GM20431 (cell line): ENCODE measurements around the gene TRIM52.

Source experiments
- in situ Hi-C: fragments of 300-500 bp; cut with MseI, MboI; formaldehyde crosslinking; loops from one replicate; pipeline ENCODE4 v1.15.0; 2020; ENCODE audit warnings: low sequenced_read_pairs; ENCODE audit not compliant: unreplicated experiment

TRIM52 gene

DNA sequence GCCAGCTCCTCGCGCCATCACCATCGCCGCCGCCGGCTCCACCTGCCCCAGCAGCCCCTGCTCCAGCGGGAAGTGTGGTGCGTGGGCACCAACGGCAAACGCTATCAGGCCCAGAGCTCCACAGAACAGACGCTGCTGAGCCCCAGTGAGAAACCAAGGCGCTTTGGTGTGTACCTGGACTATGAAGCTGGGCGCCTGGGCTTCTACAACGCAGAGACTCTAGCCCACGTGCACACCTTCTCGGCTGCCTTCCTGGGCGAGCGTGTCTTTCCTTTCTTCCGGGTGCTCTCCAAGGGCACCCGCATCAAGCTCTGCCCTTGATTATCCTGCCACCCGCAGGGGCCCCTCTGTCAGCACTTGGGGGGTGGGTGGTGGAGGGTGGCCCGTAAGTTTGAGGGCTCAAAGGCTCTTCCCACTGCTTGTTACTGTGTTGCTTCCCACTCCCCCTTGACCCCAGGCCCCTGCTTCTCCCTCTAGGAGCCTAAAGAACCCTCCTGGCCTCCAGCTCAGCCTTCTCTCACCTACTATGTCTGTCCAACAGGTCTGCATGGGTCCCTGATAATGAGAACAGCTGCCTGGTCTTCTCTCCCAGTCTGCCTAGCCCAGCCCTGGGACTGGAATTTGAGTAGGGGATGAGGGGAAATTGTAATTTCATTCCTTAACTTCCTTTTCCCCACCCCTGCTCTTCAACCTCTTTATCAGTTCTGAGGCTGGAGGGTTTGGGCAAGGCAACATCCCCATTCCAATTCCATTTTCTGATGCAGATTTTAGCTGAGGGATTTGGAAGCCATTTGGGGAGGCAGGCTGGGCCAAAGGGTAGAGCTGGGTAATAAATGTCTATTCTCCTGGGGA is 26.3 kb downstream of the TRIM52 start:
- in situ Hi-C loops: no loop called here

DNA sequence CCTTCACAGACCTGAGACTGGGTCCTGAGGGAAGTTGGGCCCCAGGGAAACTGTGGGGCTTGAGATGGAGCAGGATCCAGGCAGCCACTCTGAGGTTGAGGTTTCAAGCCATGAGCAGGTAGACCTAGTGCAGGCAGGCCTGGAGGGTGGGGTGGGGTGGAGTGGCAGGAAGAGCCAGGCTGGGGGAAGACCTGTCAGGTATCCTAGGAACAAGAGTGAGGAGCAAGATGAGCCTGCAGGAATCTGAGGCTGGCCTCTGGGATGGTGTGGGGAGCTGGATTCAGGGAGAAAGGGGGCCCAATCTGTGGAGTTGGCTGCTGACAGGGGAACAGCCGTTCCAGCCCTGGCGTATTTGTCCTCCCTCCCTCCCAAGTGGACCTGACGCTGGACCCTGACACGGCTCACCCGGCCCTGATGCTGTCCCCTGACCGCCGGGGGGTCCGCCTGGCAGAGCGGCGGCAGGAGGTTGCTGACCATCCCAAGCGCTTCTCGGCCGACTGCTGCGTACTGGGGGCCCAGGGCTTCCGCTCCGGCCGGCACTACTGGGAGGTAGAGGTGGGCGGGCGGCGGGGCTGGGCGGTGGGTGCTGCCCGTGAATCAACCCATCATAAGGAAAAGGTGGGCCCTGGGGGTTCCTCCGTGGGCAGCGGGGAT is 27.0 kb downstream of the TRIM52 start:
- in situ Hi-C loops: no loop called here

DNA sequence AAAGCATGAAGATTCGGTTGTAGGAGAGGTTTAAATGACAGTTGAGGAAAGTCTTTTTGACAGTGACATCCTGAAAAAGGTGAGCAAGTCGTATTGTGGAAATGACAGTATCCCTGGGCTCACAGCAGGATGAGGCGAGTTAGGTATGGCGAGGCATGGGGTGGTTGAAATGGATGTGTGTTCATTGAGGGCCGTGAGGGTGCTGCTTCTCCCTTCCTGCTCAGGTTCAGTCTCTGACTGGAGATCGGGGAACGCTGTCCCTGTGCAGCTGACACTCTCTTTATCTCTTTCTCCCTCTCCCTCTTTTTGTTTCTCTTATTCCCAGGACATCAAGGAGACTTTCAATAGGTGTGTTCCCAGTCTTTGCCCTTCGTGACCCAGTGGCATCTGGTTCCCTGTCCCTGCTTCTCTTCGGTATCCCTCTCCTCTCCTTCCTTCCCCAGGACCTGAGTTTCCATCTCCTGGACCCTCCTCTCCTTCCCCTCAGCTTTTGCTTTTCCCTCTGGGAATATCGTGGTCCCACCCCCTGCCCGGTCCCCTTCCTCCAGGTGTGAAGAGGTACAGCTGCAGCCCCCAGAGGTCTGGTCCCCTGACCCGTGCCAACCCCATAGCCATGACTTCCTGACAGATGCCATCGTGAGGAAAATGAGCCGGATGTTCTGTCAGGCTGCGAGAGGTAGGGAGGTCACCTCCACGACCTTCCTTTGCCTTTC is 27.7 kb downstream of the TRIM52 start:
- in situ Hi-C loops: no loop called here

DNA sequence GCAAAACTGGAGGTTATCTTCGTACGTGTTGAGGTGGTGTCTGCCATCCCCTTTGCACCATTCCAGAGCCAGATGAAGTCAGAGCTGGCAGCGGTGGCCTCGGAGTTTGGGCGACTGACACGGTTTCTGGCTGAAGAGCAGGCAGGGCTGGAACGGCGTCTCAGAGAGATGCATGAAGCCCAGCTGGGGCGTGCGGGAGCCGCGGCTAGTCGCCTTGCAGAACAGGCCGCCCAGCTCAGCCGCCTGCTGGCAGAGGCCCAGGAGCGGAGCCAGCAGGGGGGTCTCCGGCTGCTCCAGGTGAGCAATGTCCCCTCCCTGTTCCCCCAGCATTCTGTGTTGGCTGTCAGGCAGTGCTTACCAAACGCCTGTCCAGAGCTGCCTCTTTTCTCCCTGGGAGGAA is 28.4 kb downstream of the TRIM52 start:
- in situ Hi-C loops: no loop called here

DNA sequence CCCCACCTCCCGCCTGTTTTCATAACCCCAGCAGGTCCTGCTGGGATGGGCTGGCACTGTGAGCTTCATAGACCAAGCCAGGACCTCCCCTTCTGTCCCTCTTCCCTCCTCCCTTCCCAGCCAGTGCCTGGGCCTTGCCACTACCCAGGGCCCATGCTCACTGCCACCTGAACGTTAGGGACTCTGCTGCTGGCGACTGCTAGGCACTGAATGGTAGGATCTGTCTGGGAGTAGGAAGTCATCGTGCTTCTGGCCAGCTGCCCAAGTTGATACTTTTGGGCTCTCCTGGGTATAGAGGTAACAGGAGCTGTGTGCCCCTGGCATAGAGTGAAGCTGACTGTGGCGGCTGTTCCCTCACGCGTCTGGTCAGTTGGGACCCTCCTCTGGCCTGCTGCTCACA is 29.5 kb downstream of the TRIM52 start:
- in situ Hi-C loops: no loop called here

DNA sequence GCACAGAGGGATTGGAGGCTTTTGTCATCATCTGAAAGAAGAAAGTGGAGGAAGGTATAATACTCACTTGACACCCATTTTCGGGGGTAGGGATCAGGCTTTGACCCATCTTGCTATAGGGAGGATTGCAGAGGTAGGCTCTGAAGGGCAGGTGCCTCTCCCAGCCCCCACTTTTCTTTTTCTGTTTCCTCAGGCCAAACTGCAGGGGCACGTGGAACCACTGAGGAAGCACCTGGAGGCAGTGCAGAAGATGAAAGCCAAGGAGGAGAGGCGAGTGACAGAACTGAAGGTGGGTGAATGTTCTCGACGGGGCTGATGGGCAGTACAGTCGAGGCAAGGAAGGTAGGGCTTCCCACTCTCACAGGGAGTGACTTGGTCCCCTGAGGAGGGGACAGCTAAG is 30.4 kb downstream of the TRIM52 start:
- in situ Hi-C loops: no loop called here

DNA sequence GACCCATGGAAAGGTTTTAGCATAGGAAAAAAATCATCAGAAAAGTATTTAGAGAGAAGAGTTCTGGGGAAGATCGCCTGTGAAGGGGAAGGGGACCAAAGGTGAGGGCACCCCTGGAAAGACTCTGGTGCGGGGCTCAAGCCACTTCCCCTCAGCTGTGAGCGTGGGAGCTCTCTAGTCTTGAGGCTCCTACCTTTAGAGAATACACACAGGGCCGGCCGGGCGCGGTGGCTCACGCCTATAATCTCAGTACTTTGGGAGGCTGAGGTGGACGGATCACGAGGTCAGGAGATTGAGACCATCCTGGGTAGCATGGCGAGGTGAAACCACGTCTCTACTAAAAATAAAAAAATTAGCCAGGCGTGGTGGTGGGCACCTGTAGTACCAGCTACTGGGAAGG is 30.9 kb downstream of the TRIM52 start:
- in situ Hi-C loops: no loop called here

DNA sequence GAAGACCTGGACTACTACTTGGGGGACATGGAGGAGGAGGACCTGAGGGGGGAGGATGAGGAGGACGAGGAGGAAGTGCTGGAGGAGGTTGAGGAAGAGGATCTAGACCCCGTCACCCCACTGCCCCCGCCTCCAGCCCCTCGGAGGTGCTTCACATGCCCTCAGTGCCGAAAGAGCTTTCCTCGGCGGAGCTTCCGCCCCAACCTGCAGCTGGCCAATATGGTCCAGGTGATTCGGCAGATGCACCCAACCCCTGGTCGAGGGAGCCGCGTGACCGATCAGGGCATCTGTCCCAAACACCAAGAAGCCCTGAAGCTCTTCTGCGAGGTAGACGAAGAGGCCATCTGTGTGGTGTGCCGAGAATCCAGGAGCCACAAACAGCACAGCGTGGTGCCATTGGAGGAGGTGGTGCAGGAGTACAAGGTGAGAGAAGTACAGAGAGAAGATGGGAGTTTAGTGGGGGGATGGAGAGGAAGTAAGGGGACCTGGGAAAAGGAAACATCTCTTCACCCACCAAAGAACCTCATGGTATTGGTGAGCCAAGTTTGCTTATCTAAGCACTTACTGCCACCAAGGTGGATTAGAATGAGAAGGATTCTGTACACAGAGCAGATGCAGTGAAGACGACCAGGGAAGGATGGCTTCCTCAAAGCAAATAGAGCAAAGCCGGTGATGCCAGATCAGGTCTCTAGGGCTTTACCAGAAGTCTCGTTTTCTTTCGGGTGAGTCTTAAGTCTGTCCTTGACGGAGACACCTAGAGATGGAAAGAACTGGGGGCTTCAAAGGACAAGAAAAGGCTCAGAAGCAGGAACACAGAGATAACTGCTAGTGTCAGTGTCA is 36.3 kb downstream of the TRIM52 start:
- in situ Hi-C loops: no loop called here

DNA sequence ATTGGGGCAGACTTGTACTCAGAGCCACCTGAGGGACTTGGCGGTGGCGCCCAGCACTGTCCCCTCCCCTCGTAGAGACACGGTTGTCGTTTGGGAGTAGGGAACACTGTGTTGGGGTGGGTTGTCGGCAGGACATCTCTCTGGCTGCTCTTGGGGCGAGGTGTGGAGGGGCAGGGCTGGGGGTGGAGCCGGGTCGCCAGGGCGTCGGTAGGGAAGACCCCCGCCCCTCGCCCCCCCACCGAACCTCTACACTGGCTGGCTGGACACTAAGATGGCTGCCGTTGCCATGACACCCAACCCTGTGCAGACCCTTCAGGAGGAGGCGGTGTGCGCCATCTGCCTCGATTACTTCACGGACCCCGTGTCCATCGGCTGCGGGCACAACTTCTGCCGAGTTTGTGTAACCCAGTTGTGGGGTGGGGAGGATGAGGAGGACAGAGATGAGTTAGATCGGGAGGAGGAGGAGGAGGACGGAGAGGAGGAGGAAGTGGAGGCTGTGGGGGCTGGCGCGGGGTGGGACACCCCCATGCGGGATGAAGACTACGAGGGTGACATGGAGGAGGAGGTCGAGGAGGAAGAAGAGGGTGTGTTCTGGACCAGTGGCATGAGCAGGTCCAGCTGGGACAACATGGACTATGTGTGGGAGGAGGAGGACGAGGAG is 37.1 kb downstream of the TRIM52 start:
- in situ Hi-C loops: no loop called here

DNA sequence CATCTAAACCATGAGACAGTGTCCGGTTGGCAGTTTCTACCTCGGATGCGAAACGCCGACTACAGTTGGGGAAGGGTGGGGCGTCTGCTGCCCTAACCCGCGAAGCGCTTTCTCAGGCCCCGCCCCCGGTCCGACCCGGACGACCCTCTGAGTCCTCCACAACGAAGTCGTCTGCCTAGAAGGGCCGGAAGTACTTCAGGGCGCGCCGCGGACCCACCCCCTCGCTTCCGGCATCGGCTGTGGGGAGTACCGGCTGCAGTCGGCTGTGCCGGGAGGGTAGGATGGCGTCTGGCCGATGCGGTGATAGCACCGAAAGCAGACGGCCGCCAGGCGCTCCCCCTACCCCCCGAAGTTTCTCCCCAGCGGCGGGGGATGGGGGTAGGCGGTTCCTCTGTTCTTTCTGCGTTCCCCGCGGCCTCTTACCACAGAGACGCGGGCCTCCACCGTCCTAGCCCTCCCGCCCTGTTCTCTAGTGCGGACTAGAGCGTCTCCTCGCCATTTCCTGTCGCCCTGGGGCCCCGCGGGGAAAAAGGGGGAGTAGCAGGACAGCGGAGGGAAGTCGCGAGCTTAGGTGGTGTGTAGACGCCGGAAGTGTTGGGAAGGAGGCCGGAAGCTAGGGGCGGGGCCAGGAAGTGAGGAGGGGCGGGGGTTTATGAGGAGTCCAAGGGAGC is 37.8 kb downstream of the TRIM52 start, which contains the start of gene TRIM41:
Gene TRIM41 (plus strand): TSS at position 224 of the 671 bp plus-strand sequence. CDS start 719 bp downstream, outside the sequence.
- in situ Hi-C loops: no loop called here

DNA sequence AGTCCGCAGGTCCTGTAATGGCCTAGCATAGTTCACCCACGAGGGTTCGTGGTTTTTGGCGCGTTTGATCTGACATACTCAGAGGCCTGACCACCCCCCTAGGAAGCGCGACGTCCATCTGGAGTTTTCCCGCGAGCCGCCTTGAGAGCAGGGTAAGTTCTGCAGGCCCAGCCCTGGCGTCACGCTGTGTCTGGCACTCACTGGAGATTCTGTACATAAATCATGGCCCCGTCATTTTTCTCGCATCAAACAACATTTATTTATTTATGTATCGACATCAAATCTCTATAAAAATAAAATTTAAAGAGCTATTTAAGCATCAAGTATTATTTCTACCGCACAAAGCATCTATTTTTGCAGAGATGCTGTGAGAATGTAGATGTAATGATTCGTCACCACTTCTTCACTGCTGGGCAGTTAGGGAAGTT is 38.3 kb downstream of the TRIM52 start:
- in situ Hi-C loops: no loop called here

DNA sequence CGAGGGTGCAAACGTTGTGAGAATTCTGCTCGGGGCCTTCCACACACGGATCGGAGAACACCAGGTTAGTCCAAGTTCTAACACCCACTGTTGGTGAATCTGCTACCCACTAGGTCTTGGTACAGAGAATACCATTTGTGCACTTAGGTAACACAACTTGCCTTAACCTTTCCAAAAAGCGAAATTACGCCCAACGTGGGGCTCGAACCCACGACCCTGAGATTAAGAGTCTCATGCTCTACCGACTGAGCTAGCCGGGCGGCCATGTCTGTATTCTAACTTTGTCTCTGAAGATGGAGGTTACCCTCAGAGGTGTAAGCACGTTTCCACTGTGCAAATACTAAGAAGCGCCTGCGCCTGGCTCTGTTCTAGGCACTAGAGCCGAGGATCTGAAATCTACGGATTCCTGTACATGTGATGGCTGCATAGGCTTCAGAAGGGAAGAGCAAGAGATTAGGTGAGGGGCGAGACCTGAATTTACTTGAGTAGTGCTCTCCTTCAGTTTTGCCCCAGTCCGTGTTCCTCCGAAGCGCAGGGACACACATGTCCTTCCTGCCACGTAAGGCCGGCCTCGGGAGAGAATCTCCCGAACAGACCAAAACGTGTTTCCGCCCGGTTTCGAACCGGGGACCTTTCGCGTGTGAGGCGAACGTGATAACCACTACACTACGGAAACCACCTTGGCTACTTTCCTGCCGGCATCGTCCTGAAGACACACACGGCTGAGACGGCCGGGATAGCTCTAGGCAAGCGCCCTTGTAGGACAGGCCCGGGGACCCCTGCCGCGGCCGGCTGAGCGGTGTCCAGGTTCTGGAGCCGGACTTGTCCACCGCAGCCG is 38.9 kb downstream of the TRIM52 start:
- in situ Hi-C loops: no loop called here

DNA sequence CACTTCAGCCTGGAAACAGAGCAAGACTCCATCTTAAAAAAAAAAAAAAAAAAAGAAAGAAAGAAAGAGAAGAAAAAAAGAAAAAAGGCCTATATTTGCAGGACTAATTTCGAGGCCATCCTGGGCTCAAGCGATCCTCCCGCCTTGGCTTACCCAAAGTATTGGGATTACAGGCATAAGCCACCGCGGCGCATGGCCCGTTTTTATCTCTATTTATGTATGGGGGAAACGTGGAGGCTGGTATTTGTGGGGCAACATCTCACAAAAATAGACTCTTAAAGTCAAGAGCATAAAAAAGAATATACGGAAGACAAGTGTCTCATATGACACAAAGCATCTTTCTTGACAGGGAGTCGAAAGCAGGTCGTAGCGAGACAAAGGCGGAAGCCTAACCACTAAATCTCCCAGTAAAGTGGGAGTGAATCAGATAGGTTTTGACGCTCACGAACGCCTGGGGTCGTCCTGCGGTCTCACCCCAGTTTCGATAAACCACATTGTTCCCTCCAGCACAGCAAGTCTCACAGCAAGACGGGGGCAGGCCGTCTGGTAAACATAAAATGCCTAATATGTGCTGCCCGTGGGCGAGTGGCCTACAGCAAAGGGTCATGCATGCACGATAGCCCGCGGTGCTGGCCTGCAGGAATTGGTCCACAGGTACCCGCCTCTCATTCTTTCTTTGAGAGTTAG is 39.7 kb downstream of the TRIM52 start:
- in situ Hi-C loops: no loop called here

DNA sequence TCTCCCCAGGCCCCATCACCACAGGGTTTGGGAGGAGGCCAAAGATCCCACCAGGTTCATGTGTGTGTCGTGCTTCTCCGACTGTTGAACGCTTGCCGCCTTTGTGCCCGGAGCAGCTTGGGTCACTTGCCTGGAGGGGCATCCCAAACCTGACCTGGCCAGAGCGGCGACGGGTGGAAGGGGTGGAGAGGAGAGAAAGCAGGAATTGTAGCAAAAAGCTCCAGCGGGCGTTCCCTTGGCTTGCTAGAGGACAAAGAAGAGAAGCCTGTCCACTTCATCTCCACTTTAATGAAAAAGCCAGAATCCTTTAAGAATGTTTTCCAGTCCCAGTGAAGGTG is 40.8 kb downstream of the TRIM52 start:
- in situ Hi-C loops: no loop called here

DNA sequence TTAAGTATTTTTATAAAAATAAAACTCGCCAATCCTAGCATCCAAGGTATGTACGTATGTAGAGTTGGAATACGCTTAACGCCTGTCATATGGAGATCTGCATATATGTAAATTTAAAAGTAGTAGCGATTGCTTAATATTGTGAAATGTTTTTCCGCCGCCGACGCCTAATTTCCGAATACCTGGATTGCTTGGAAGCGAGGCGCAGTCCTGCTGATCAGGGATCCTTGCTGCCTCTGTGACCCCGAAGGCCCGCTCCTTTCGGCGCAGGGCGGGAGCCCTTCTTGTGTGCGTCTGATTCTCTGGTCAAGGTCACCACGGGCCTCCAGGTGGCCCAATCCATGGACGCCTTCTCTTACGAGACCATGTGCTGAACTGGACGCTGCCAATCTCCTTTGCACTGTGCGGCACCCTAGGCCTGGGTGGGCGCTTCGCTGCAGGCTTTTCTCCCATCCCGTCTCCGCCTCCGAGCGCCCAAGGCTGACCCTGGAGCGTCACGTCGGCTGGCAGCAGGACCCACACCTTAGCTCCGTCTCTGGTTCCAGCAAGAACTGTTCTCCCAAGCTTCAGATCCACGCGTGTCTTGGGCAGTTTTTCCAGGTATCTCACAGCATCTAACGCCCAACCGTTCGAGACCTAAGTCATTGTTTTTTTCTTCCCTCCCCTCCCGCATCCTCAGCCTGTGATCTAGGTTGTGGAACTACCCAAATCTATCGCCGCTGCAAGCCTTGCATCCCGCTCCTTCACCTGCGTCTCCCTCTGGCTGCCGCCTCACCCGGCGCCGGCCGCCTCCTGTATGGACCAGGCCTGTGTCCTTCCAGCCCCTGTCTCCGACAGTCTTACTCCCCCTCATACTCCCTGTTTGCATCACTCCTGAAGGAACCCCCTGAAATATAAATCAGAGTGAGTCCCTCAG is 41.4 kb downstream of the TRIM52 start:
- in situ Hi-C loops: no loop called here

DNA sequence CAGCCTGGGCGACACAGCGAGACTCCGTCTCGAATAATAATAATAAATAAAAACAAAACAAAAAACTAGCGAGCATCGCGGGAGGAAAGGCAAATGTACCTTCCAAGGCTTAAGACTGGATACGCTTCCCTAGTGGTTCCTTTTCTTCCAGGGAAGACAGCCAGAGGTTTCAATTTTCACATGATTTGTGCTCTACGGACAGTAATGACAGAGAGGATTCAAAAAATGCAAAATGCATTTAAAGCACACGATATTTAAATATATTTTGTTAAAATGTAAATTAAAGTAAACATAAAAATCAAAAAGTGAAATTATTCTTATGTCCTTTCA is 42.2 kb downstream of the TRIM52 start:
- in situ Hi-C loops: no loop called here

DNA sequence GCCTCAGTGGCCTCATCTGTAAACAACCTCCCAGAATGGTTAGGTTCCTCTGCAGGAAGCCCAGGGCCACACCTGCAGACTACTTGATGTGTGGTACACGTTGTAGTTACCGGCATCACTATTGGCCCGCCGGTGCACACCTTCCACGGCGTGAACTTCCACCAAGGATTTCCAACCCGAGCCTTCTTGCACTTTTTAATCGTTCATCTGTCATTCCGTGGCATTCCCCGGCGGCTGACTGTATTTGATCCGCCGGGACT is 43.2 kb downstream of the TRIM52 start:
- in situ Hi-C loops: no loop called here
